Neutrophil (primary cell): ENCODE measurements around the gene HOXB5.

Source experiments
- H3K27ac ChIP-seq: fragments of 200-600 bp; sonication (generic); 2 replicates; pipeline ENCODE4 v1.5.1; 2016; ENCODE audit warnings: mild to moderate bottlenecking, moderate library complexity
- H3K27me3 ChIP-seq: fragments of 200-600 bp; sonication (generic); 2 replicates; pipeline ENCODE4 v1.6.0; 2016; ENCODE audit warnings: mild to moderate bottlenecking
- H3K36me3 ChIP-seq: fragments of 200-600 bp; sonication (generic); 2 replicates; pipeline ENCODE4 v1.5.1; 2017
- H3K4me1 ChIP-seq, 2 experiments: fragments of 200-600 bp in 1 of 2; sonication (generic) in 1 of 2; 1 replicate in 1 of 2; 2 replicates in 1 of 2; pipeline versions ENCODE4 v1.5.1 to v1.6.1; 2013 to 2016; ENCODE audit warnings: low read depth in 1 of 2, low read length in 1 of 2, mild to moderate bottlenecking in 1 of 2, moderate library complexity in 1 of 2; ENCODE audit not compliant: control insufficient read depth in 1 of 2, insufficient read depth in 1 of 2
- H3K4me3 ChIP-seq, 2 experiments: fragments of 200-600 bp in 1 of 2; sonication (generic) in 1 of 2; 1 replicate in 1 of 2; 2 replicates in 1 of 2; pipeline ENCODE4 v1.5.1; 2013 to 2016; ENCODE audit warnings: low read depth in 1 of 2, low read length in 1 of 2, mild to moderate bottlenecking in 1 of 2, moderate library complexity in 1 of 2
- H3K9me3 ChIP-seq: fragments of 200-600 bp; sonication (generic); 2 replicates; pipeline ENCODE4 v1.5.1; 2016
- TF ChIP-seq, protein P1 (sequence below): fragments of 200-600 bp; sonication (generic); IDR thresholded peaks from 2 replicates; pipeline ENCODE4 v1.5.1; 2016; ENCODE audit warnings: antibody characterized with exemption

HOXB5 gene

DNA sequence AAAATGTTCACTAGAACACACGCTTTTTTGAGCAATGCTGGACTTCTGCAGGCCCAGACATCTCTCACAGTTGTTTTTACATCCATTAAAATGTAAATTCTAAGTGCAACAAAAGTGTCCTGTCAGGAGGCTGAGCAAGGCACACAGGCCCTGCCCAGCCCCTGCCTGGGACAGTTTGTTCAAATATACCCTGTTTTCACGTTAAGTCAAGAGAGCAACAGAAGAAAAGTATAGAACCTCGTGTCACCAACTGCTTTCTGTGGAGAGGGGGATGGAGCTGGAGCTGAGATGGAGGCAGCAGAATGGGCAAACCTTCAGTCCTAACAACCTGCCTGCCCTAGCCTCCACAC lies 44.3 kb downstream of the HOXB5 start:
- Histone ChIP-seq H3K36me3 (no peaks in the 10 kb centered on the region), H3K9me3 (no peaks in the 10 kb centered on the region), H3K4me3 (no peak overlapping the region), H3K4me1 (no peaks in the 10 kb centered on the region), H3K27me3 (peaks cover 87% of the 10 kb centered on the region), H3K27ac (no peak overlapping the region)
- TF ChIP-seq, protein P1, sequence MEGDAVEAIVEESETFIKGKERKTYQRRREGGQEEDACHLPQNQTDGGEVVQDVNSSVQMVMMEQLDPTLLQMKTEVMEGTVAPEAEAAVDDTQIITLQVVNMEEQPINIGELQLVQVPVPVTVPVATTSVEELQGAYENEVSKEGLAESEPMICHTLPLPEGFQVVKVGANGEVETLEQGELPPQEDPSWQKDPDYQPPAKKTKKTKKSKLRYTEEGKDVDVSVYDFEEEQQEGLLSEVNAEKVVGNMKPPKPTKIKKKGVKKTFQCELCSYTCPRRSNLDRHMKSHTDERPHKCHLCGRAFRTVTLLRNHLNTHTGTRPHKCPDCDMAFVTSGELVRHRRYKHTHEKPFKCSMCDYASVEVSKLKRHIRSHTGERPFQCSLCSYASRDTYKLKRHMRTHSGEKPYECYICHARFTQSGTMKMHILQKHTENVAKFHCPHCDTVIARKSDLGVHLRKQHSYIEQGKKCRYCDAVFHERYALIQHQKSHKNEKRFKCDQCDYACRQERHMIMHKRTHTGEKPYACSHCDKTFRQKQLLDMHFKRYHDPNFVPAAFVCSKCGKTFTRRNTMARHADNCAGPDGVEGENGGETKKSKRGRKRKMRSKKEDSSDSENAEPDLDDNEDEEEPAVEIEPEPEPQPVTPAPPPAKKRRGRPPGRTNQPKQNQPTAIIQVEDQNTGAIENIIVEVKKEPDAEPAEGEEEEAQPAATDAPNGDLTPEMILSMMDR = no peak

DNA sequence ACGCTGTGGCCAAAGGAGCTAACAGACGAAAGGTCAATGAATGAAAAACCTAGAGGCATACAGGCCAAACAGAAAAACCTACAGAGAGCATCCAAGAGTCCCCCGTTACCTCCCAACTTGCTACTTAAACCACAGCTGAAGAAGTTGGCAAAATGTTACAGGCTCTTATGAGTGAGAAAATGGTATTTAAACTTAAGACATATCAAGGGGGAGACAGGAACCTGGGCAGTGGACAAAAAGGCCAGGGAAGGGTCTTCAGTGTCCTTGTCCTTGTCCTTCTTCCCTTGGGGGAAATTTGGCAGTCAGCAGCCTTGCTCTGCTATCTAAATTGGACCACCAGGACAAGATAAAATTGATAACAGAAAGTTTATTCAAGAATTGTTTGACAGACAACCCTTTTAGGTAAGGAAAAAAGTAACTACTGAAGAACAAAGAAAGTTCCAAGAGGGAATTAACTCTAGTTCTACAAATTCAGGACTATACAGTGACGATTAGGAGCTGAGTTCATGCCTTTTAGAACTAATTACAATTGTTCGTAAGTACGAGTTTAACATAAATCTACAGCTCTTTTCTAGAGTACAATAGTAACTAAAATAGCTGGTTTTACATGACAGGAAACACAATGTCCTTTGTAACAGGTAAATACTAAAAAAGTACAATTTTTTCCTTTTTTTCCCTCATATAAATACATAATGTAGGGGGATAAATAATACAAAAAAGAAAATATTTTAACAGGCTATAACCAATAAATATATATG lies 44.9 kb downstream of the HOXB5 start:
- no peaks in the 10 kb centered on the region for H3K36me3 ChIP-seq
- no peak overlapping the region for H3K4me3 ChIP-seq
- H3K27ac ChIP-seq = no peak overlapping the region
- TF ChIP-seq, protein P1 = no peak
- no peaks in the 10 kb centered on the region for H3K9me3 ChIP-seq
- H3K27me3 ChIP-seq = peaks cover 87% of the 10 kb centered on the region
- H3K4me1 ChIP-seq = no peaks in the 10 kb centered on the region

DNA sequence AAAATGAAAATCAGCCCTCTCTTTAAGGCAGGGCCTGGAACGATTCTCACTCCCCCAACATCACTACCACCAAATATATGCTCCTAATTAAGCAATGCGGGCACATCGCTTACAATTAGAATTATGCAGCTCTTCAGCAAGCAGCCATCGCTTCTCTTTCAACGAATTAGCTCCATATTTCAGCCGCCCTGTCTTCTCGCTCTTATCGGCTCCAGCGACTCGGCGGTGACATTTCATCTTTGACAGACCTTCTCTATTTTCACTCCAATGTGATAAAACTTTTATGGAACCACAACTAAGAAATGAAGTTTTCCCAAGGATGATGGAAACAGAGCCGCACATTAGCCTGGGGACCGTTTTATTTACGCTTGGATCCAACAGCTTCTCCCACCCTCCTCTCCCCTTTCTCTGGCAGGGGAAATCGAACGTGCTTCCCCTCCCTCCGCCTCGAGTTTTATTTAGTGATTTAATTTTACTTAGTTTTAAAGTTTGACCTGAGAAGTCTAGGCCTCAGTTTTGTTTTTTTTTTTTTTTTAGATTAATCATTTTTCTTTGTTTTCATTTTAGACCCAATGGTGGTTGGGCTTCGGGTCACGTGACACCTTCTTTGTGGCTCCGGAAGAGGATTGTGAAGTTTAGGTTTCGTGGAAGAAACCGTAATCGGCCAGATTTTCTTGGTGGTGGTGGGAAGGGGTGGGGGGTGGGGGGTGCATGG lies 45.6 kb downstream of the HOXB5 start:
- Histone ChIP-seq H3K27me3 (peaks cover 87% of the 10 kb centered on the region), H3K9me3 (no peaks in the 10 kb centered on the region), H3K4me1 (peaks cover 0 to 5% of the 10 kb centered on the region in 2 experiments), H3K36me3 (no peaks in the 10 kb centered on the region), H3K27ac (no peak overlapping the region), H3K4me3 (no peak overlapping the region)
- TF ChIP-seq, protein P1 = no peak

DNA sequence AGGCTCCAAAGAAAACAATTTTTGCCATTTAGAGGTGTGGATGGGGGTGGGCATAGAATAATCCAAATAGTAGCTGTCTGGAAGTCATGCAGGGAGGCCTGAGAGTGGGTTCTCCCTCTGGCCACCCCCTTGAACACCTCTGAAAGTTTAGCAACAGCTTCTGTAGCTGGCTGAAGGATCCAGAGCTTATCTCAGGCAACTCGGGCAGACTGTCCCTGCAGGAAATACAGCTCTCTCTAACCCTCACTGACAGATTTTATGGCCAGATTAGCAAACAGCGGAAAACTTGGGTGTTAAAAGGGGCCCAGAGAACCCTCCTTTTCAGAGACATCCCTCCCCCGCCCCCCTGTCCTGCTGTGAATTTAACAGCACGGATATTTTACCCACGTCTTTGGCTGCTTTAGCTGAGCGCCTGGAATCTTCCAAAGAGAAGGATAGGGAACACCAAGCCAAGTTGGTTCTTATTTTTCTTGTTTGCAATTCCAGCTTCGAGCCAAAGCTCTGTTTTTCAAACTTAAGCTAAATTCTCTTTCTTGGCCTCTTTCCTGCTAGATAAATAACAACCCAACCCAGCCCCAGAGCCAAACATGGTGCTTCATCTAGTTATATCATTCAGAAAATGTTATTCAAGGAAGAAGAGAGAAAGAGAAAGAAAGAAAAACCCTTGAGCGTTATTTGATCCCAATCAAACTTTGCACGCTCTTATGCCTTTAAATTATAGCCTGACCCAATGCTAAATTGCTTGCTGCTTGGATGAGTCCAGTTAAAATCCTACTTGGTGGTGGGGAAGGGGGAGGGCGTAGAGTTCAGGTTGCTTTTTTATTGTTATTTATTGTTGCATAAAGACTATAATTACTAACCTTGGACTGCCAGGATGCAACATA lies 46.4 kb downstream of the HOXB5 start:
- H3K27ac ChIP-seq = no peak overlapping the region
- peaks cover 87% of the 10 kb centered on the region for H3K27me3 ChIP-seq

More for the DNA sequence above, 46.4 kb downstream of the HOXB5 start:
- no peaks in the 10 kb centered on the region for H3K9me3 ChIP-seq
- no peaks in the 10 kb centered on the region for H3K36me3 ChIP-seq
- H3K4me3 ChIP-seq = no peak overlapping the region
- peaks cover 0 to 5% of the 10 kb centered on the region in 2 experiments for H3K4me1 ChIP-seq
- TF ChIP-seq, protein P1 = no peak
